Dedifferentiated amniotic fluid mesenchymal stem cell (primary cell): ENCODE data around the gene FHIT.

ENCODE experiments used
- DNase-seq: peaks from one replicate; pipeline ENCODE4 v3.0.0-alpha.2; 2016; ENCODE audit errors: extremely low spot score

FHIT gene

DNA sequence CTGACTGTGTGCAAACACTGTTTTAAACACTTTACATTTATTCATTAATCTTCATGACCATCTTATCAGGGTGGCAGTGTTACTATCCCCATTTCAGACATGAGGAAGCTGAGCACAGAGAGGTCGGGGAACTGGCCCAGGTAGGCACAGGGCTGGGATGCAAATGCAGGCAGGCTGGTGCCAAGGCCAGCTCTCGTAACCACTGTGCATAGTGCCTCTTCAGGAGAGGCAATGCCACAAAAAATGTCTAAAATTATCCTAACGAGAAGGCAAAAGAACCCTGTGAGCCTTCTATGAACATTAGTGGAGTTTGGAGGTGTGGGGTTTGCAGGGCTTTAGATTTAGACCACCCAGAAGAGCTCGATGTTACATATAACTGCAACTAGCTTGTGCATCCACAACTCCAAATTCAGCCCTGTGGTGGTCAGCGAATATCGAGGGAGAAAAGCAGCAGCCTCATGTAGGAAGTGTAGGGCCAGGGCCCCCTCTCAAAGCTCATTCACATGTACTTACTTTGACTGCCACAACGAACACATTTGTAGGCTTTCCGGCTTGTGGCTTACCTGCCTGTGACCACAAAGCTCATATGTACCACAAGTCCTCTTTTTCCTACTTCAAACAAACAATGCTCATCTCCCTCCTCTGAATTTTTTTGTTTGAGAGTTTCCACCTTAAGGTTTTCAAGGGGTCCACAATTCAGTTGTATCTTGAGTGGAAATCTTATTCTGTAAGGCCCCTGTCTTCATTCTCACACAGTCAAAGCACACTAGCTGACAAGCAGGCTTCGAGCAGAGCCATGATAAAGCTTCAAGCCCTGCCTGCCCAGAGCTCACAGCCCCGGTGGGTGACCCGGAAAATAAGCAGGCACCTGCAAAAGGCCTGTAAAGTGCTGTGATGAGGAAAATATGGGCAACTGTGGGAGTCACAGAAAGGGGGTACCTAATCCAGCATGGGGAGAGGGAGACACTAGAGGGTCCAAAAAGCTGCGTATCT lies 1478.5 kb downstream of the FHIT start:
- no peak for DNase-seq

GRCh38 chr3:59771768-59772181 lies 1479.5 kb downstream of the FHIT start:
- peak; percentile 43 for DNase-seq

- no peak for DNase-seq
These were observed 1482.0 kb downstream of the FHIT start for GRCh38 chr3:59769127-59769750.

GRCh38 chr3:59766200-59766872 lies 1484.9 kb downstream of the FHIT start:
- DNase-seq: peak; percentile 81

- DNase-seq: no peak
These were observed 1487.1 kb downstream of the FHIT start for GRCh38 chr3:59764171-59764570.

DNA sequence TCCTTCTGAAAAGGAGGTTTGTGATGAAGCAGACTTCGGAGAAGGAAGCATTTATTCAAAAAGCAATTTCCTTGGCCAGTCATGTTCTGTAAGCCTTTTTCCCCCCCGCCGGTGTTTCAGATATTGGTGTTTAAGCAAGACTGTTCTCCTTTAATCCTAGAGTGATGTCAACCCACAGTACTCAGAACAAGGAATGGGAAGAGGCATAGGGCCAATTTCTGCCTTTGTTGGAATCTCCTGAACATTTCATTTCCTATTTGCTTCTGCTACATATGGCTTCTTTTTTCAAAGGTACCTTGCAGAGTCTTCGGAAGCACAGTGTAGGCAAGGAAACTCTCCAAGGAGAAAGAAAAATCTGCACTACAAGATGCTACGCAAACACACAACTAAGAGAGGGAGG lies 1488.3 kb downstream of the FHIT start:
- DNase-seq: no peak

GRCh38 chr3:59759298-59760031 lies 1491.8 kb downstream of the FHIT start:
- no peak for DNase-seq

DNA sequence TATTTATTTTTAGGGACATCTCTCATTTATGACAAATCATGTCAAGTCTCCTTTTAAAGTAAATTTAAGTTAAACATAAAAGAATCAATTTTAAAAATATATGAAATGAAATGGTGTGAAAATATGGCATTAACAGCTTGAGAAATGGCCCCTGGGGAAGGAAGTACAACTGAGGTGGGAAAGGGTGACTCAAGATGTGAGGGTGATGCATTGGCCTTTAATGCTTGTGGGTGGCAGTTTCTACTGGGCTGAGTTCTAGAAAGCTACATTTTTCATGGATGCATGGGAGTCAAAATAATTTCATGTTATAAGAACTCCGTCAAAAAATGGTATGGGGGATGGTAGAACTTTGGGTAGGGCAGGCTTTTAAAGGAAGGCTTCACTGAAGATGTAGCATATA lies 1492.6 kb downstream of the FHIT start:
- no peak for DNase-seq

DNA sequence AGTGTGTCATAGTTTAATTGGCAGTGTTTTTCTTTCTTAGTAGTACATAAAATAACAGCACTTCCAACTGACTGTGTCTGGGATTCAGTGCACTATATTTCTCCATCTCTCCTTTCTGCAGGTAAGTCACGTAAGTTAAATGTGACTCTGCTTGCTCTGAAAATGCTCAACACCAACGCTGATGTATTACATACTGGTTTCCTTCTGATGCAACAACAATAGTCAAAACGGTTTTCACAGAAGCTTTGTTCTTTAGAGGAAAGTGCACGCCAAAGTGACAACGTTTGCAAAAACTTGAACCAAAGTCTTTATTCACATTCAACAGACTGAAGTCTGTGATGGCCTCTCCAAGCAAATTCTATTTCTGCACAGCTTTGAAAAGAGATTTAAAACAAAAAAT lies 1494.3 kb downstream of the FHIT start:
- no peak for DNase-seq

DNA sequence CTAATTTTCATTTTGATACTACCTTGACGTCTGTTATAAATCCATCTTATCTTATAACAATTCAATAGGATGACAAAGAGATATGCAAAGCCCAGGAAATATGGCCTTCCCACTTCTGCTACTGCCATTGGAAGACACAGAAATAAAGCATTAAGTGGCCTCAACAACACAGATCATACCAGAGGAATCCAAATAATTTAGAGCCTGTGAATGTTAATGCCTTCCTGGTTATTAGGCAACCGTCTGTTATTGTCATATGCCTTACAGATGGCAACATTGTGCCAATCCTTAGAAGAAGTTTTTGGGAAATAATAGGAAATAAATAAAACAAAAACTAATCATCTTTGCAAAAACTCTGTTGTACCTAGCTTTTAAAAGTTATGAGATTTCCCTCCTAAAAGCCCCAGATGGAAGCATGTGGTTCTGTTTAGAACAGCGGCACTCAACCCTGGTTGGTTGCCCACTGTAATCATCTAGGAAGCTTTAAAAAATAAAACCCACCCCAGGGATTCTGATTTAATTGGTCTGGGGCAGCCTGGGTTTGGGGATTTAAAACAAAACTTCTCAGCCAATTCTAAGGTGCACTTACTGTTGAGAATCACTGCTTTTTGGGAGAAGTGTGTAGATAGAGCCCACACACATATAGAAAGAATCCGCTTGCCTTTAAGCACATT lies 1496.7 kb downstream of the FHIT start:
- DNase-seq: no peak

DNA sequence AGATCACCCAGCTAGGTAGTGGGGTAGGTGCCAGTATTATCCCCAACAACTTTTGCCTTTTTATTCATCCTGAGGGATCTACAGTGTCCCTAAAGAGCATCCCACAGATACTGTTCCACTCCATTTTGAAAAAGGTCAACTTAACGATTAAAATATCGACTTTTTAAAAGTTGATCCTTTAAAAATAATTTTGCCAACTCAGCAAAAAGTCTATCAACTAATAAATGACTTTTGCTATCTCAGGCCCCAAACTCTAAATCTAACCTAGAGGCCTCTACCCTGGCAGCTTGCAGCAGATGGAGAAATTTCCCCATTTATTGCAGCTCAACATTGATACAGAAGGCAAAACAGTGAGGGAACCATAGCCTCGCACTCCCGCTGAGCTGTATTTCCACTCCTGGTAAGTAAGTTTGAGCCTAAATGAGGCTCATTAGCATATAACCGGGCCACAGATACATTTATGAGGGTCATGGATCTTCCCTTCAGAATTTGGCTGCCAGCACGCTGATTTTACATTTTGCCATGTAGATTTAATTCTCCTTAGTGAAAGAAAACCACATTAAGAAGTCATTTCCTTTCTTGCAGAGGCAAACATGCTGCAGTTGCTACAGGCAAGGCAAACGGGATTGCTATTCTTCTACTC lies 1497.3 kb downstream of the FHIT start:
- DNase-seq: no peak

- no peak for DNase-seq
These were observed 1498.3 kb downstream of the FHIT start for GRCh38 chr3:59752925-59753324.

- no peak for DNase-seq
These were observed 1499.6 kb downstream of the FHIT start for GRCh38 chr3:59751606-59752005.

DNA sequence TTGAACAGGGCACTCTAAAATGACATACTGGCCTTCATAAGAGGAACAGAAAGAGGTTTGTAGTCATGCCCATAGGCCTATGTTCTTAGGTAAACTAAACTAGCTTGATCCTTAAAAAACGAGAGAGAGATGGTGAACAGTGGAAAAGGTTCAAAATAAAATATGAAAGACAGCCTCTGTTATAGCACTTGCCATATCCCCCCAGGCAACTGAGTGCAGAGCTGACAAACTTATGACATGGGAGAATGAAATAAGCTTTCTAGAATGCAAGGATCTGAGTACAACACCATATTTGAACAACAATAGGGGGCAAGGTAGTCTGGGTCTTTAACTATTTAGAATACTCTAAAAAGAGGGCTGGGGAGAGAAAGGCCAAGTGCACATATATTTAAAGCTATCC lies 1500.9 kb downstream of the FHIT start:
- no peak for DNase-seq

DNA sequence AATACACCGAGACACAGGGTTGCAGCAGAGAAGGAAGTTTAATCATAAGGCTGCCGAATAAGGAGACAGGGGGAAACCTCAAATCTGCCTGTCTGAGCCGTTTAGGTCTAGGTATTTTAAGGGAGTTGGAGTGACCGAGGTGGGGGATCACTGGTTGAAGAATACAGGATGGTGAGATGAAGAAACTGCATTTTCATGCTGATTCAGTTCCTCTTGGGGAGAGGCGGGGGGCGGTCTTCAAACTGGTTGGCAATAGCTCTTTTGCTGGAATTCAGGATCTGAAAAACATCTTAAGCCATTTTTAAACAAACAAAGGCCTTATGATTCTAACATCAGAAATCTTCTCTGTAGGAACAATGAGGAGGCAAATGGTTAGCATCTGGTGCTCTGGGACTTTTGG lies 1502.0 kb downstream of the FHIT start:
- DNase-seq: peak; percentile 83

GRCh38 chr3:59746585-59746984 lies 1504.7 kb downstream of the FHIT start:
- no peak for DNase-seq

DNA sequence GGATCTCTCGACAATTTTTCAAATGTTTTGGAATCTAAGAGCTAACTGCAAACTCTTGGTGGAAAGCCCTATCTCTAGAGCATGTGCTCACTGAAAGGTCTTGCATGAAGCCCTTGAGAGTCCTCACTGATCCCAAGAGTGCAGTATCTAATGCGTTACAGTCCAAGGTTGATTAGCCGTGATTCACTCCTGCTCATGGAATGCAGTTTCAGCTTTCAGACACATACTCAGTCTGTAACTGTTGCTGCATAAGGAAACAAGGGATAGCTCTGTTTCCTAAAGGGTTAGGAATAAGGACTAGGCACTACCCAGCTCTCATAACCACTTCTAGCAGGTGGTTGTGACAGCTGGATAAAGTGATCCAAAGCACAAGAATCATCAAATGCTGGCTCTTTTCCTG lies 1514.0 kb downstream of the FHIT start:
- peak; percentile 39 for DNase-seq

GRCh38 chr3:59734061-59734460 lies 1517.2 kb downstream of the FHIT start:
- DNase-seq: no peak

DNA sequence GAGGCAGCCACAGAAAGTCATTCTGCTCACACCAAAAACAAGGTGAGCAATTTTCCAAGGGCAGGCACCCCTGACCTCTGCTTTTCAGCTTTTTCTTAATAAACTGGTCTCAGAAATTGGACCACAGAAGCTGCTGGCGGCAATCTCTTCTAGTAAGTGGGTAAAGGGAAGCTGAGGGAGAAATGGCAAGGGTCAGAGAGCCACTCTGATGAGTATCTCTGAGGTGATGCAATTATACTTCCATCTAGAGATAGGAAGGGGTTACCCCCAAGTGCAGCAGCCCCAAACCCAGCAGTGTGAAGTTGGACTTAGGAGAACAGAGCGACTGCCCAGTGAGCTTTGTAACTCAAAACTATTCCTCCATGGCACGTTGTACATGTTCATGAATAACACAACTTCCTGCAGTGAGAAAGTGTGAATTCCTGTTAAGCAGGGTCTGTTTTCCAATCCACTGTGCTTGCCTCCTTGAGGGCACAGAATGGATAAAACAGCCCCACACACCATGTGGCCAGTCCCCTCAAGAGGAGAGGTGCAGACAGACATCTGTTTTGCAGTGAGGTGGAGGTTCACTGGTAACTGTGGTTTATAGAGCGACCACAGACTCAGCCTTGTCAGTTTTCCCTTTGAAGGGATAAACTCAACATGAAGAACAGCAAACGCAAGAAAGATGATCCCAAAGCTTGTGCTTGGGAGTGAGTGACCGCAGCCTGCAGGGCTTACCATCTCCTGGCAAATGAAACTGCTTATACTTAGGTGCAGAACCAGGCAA lies 1518.0 kb downstream of the FHIT start:
- DNase-seq: no peak

DNA sequence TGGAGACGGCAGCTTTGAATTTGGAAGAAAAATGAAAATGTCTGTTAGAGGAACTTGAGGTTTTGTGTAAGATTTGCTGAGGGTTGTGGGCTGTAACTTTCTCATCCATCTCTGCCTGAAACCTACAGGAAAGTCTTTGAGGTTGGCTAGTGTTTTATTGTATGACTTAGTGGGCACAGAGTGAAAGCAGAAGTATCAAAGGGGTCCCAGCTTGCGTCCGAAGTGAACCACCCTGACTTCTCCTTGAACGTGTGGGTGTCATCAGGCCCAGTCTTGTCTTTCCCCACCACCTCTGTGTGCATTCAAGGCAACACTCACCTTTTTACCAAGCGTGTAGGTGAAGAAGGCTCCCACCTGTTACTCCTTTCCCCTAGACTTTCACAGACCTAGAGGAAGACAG lies 1519.3 kb downstream of the FHIT start:
- DNase-seq: no peak
